Type B pancreatic cell (in vitro differentiated cells): Measurements from ENCODE around the gene LIPT1. TPM values are rescaled to one million over a fixed set of nuclear protein-coding genes. Genes with fewer than 3 reads are reported as not detected.

Experiments
- DNase-seq: peaks from one replicate; pipeline ENCODE4 v3.0.0; 2021; ENCODE audit warnings: mixed read lengths; ENCODE audit not compliant: unreplicated experiment; ENCODE audit errors: extremely low spot score
- H3K27ac Mint-ChIP-seq: 2 replicates; pipeline ENCODE4 v1.8.0; 2021; ENCODE audit warnings: mild to moderate bottlenecking, mixed read lengths
- H3K27me3 Mint-ChIP-seq: 2 replicates; pipeline ENCODE4 v1.8.0; 2021; ENCODE audit warnings: mixed read lengths
- H3K36me3 Mint-ChIP-seq: 2 replicates; pipeline ENCODE4 v1.8.0; 2021; ENCODE audit warnings: mixed read lengths
- H3K4me1 Mint-ChIP-seq: one replicate; pipeline ENCODE4 v1.8.0; 2021; ENCODE audit warnings: mixed read lengths; ENCODE audit not compliant: unreplicated experiment
- H3K4me3 Mint-ChIP-seq: 2 replicates; pipeline ENCODE4 v1.8.0; 2021; ENCODE audit warnings: mild to moderate bottlenecking, mixed read lengths
- H3K9me3 Mint-ChIP-seq: 2 replicates; pipeline ENCODE4 v1.8.0; 2021; ENCODE audit warnings: mixed read lengths
- CTCF ChIP-seq: fragments of 200-600 bp; sonication (generic); conservative IDR thresholded peaks from 2 replicates; pipeline ENCODE4 v1.5.0; 2021; ENCODE audit warnings: antibody characterized with exemption, mild to moderate bottlenecking
- total RNA-seq: library from RNA; stranded (reverse); gene quantifications from 2 replicates; pipeline ENCODE4 v1.2.1, GENCODE V29; 2021; ENCODE audit warnings: low replicate concordance

Gene LIPT1
- total RNA-seq, 1 donor from 2014 or later = 5.3 TPM

GRCh38 chr2:99201959-99202678, 47.4 kb downstream of the LIPT1 start:
- TF ChIP-seq CTCF = peak; percentile 63
- H3K4me3 Mint-ChIP-seq = no peak overlapping the region
- no peaks in the 10 kb centered on the region for H3K27me3 Mint-ChIP-seq
- H3K27ac Mint-ChIP-seq = no peak overlapping the region
- H3K36me3 Mint-ChIP-seq = peaks cover 21% of the 10 kb centered on the region
- DNase-seq = no peak
- H3K4me1 Mint-ChIP-seq = no peaks in the 10 kb centered on the region
- H3K9me3 Mint-ChIP-seq = no peaks in the 10 kb centered on the region

- Mint-ChIP-seq H3K27me3 (no peaks in the 10 kb centered on the region), H3K4me1 (no peaks in the 10 kb centered on the region), H3K9me3 (no peaks in the 10 kb centered on the region), H3K27ac (no peak overlapping the region), H3K4me3 (no peak overlapping the region), H3K36me3 (peaks cover 37% of the 10 kb centered on the region)
- TF ChIP-seq CTCF = no peak
- no peak for DNase-seq
Observed at GRCh38 chr2:99205491-99205890, 50.7 kb downstream of the LIPT1 start.

Other genes with a start within 250 kb of the LIPT1 start
- 6.2 and 9.6 TPM in 2 replicates for gene CRACDL, start 218.7 kb upstream of the LIPT1 start, total RNA-seq
- 5.6 and 8.2 TPM in 2 replicates for gene C2orf15, start 13.3 kb upstream of the LIPT1 start, total RNA-seq
- gene TSGA10, start within 50 bp of the LIPT1 start, total RNA-seq = 7.4 and 10.9 TPM in 2 replicates
- 27.8 and 30.0 TPM in 2 replicates for gene MITD1, start 26.1 kb downstream of the LIPT1 start, total RNA-seq
- 25.1 and 38.4 TPM in 2 replicates for gene MRPL30, start 26.2 kb downstream of the LIPT1 start, total RNA-seq
- gene LYG2, start 100.7 kb downstream of the LIPT1 start, total RNA-seq = not detected in 2 replicates
- gene LYG1, start 146.2 kb downstream of the LIPT1 start, total RNA-seq = 1.6 and 2.1 TPM in 2 replicates
- gene TXNDC9, start 181.4 kb downstream of the LIPT1 start, total RNA-seq = 27.6 and 29.1 TPM in 2 replicates
- gene EIF5B, start 182.4 kb downstream of the LIPT1 start, total RNA-seq = 44.2 and 44.8 TPM in 2 replicates